HUES6 (cell line): Measurements from ENCODE around the gene VPS52.
A peak's percentile ranks its signal among the peaks of the same experiment; 100 is the strongest.
"Not testable (repeated sequence)": the region's sequence is repeated elsewhere in the genome, so short reads cannot be mapped to it uniquely, and the experiment has no call there.

Experiments used
- H3K27ac ChIP-seq: 2 replicates; pipeline ENCODE4 v1.7.0; 2013; ENCODE audit warnings: low read depth, mild to moderate bottlenecking, low read length, inconsistent platforms
- H3K27me3 ChIP-seq: 2 replicates; pipeline ENCODE4 v1.6.1; 2013; ENCODE audit warnings: low read length; ENCODE audit not compliant: control insufficient read depth, insufficient read depth
- H3K36me3 ChIP-seq: 2 replicates; pipeline ENCODE4 v1.6.1; 2013; ENCODE audit warnings: low read length; ENCODE audit not compliant: control insufficient read depth, insufficient read depth
- H3K4me1 ChIP-seq: 2 replicates; pipeline ENCODE4 v1.6.1; 2013; ENCODE audit warnings: low read length; ENCODE audit not compliant: control insufficient read depth, insufficient read depth
- H3K4me3 ChIP-seq: 2 replicates; pipeline ENCODE4 v1.5.1; 2013; ENCODE audit warnings: low read depth, low read length
- H3K9ac ChIP-seq: one replicate; pipeline ENCODE4 v1.6.1; 2013; ENCODE audit warnings: mild to moderate bottlenecking, low read length
- H3K9me3 ChIP-seq: 2 replicates; pipeline ENCODE4 v1.6.1; 2013; ENCODE audit warnings: low read depth, low read length; ENCODE audit not compliant: control insufficient read depth, insufficient read depth

VPS52 gene

DNA sequence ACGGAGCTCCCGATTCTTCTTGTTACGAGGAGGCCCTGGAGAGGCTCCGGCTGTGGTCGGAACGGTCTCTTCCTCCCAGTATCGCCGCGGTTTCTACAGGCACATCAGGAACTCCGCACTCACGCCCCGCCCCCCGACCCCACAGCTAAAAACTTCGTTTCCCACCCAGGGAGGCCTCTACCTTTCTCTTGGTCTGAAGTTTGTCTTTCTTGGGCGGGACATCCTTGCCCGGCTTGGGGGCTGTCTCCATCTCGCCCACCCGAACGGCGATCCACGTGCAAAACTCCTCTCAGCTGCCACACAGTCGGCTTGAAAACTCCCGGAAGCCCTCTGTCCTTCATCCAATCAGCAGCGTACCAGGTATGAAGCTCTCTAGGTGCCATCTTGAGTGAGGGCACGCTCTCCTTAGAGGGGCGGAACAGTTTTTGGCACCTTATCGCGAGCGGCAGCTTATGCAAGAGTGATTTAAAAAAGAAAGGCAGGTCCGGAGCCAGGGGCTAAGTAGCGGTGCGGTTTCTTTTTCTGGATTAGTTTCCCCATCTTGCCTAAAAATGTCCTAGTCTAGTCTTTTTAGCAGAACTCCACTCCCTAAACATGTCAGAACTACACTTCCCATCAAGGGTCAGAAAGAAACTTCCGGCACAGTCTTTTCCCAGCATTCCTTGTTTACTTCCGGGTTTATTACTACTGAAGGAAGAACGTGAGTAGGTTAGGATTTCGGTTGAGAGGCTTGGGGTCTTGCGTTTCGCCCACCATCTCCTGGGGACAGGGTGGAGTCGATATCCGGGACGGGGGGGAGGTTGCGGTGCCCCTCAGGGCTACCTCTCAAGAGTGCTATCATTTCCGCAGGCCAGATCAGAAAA lies 17.5 kb upstream of the VPS52 start, which contains the start of the genes PFDN6 and WDR46:
TSS of gene PFDN6 (plus strand) at position 681 of the 863 bp plus-strand sequence. CDS start 256 bp downstream, outside the sequence.
TSS of gene WDR46 (minus strand) at position 319 of the 863 bp plus-strand sequence. CDS start at position 250, 69 bp downstream.
- peak within 1 kb of the TSS; percentile 61; the same call in 1 of the 2 replicates for H3K27ac ChIP-seq
- no peaks in the 10 kb centered on the region for H3K9me3 ChIP-seq
- peaks cover 11% of the 10 kb centered on the region for H3K4me1 ChIP-seq
- no peaks in the 10 kb centered on the region for H3K27me3 ChIP-seq
- H3K4me3 ChIP-seq: peak within 1 kb of the TSS; percentile 91
- peak within 1 kb of the TSS; percentile 87 for H3K9ac ChIP-seq
- peaks cover 61% of the 10 kb centered on the region for H3K36me3 ChIP-seq

DNA sequence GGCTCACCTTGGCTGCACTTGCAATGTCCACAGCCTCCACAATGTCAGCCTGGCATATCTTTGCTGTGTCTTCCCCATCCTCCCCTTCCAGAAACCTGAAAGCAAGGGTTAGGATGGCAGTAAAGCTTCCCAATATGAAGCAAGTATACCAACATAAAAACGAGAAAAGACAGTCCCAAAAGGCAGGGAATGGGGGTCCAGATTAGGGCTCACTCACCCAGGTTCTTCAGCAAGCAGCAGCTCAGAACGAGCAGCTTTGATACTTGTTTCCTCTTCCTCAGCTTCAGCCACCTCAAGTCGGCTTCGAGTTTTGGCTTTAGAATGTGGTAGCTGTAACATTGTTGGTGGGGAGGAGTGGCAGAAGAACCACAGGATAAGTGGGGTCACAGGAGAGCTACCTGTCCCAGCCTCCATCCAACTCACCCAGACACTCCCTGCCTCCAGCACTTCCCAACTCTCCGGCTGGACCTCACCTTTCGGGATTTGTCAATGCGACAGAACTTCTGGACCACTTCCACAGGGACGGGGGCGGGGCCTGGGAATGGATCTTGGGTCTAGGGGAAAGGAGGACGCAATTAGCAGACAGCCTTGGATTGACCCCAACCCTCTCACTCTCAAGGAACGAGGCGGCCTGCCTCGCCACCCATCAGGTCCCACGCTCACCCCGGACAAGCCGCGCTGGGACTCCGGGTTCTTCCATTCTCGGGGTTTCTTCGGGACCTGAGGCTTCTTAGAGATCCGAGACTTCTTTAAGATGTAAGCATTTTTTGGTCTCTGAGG lies 16.7 kb upstream of the VPS52 start:
- H3K4me3 ChIP-seq: peak overlapping the region; percentile 91
- peak overlapping the region; percentile 87 for H3K9ac ChIP-seq
- H3K36me3 ChIP-seq: peaks cover 60% of the 10 kb centered on the region
- no peak overlapping the region for H3K27ac ChIP-seq
- H3K9me3 ChIP-seq: no peaks in the 10 kb centered on the region
- no peaks in the 10 kb centered on the region for H3K27me3 ChIP-seq
- peaks cover 11% of the 10 kb centered on the region for H3K4me1 ChIP-seq

GRCh38 chr6:33286946-33287914 lies 15.6 kb upstream of the VPS52 start:
- no peak overlapping the region for H3K27ac ChIP-seq
- peaks cover 56% of the 10 kb centered on the region for H3K36me3 ChIP-seq
- H3K9ac ChIP-seq: no peak overlapping the region
- peaks cover 11% of the 10 kb centered on the region for H3K4me1 ChIP-seq
- H3K9me3 ChIP-seq: no peaks in the 10 kb centered on the region
- H3K27me3 ChIP-seq: no peaks in the 10 kb centered on the region
- H3K4me3 ChIP-seq: no peak overlapping the region

- not testable (repeated sequence) for H3K9me3 ChIP-seq, H3K27ac ChIP-seq, H3K4me1 ChIP-seq, H3K4me3 ChIP-seq, H3K9ac ChIP-seq, H3K27me3 ChIP-seq
- peaks cover 59% of the 10 kb centered on the region for H3K36me3 ChIP-seq
These were observed 13.5 kb upstream of the VPS52 start for GRCh38 chr6:33285214-33285613.

DNA sequence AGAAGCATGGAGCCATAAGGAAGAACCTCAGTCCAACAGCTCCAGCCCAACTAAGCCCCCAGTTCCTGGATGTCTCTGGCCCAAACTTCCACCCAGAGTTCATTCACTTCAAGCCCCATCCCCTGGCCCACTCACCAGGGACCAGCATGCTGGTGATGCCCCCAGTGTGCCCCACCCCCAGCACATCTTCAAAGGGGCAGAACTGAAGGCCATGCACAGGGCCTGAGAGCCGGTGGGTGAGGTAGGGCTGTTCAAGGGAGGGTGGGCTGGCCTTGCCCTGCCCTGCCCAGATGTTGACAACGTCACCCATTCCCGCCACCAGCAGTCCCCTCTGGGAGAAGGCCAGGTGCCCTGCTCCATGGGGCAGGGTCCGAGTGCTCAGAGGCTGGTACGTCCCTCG lies 8.9 kb upstream of the VPS52 start:
- no peaks in the 10 kb centered on the region for H3K27me3 ChIP-seq
- H3K9me3 ChIP-seq: no peaks in the 10 kb centered on the region
- peaks cover 72% of the 10 kb centered on the region for H3K36me3 ChIP-seq
- H3K27ac ChIP-seq: no peak overlapping the region
- no peak overlapping the region for H3K4me3 ChIP-seq
- peaks cover 9% of the 10 kb centered on the region; the same call in 1 of the 2 replicates for H3K4me1 ChIP-seq
- H3K9ac ChIP-seq: no peak overlapping the region

DNA sequence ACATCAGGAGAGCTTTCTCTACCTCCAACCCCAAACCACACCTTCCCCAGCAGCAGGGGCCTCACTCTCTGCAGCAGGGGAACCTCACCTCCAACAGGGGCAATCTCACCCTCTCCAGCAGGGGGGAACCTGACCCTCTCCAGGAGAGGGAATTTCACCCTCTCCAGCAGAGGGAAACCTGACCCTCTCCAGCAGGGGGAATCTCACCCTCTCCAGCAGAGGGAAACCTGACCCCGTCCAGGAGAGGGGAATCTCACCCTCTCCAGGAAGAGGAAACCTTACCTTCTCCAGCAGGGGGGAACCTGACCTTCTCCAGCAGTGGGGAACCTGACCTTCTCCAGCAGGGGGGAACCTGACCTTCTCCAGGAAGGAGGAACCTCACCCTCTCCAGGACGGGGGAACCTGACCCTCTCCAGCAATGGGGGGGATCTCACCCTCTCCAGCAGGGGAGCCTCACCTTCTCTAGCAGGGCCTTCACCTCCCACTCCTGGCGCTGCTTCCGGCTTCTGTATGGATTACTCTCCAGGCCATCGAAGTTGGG lies 8.4 kb upstream of the VPS52 start:
- peaks cover 77% of the 10 kb centered on the region for H3K36me3 ChIP-seq

GRCh38 chr6:33279257-33279695 lies 7.6 kb upstream of the VPS52 start:
- Histone ChIP-seq H3K4me1 (peaks cover 17% of the 10 kb centered on the region; the same call in 1 of the 2 replicates), H3K4me3 (no peak overlapping the region), H3K27ac (no peak overlapping the region), H3K9ac (no peak overlapping the region), H3K27me3 (no peaks in the 10 kb centered on the region), H3K36me3 (peaks cover 78% of the 10 kb centered on the region), H3K9me3 (no peaks in the 10 kb centered on the region)

More for the DNA sequence above, 8.4 kb upstream of the VPS52 start:
- Histone ChIP-seq H3K27me3 (no peaks in the 10 kb centered on the region), H3K27ac (no peak overlapping the region), H3K9me3 (no peaks in the 10 kb centered on the region), H3K4me1 (peaks cover 9% of the 10 kb centered on the region; the same call in 1 of the 2 replicates), H3K4me3 (no peak overlapping the region), H3K9ac (no peak overlapping the region)

DNA sequence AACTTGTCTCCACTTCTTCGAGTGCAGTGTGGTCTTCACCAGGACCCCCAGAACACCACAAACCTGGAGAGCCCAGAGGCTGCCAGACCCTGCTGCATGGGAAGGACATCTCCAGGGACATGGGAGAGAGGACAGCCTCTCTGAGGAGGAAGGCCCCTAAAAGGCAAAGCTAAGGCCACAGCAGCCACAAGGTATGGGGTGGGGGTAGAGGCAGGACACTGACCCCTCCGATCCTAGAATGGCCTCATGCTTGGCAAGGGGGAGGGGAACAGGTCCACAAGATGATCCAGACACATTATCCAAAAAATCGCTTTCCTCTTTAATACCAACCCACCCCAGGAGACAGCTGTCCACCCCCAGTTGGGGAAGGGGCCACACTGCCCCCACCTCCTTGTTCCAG lies 7.1 kb upstream of the VPS52 start:
- Histone ChIP-seq H3K4me1 (peaks cover 20% of the 10 kb centered on the region; the same call in 1 of the 2 replicates), H3K9me3 (no peaks in the 10 kb centered on the region), H3K27me3 (no peaks in the 10 kb centered on the region), H3K27ac (no peak overlapping the region), H3K9ac (no peak overlapping the region), H3K4me3 (no peak overlapping the region), H3K36me3 (peaks cover 80% of the 10 kb centered on the region)

DNA sequence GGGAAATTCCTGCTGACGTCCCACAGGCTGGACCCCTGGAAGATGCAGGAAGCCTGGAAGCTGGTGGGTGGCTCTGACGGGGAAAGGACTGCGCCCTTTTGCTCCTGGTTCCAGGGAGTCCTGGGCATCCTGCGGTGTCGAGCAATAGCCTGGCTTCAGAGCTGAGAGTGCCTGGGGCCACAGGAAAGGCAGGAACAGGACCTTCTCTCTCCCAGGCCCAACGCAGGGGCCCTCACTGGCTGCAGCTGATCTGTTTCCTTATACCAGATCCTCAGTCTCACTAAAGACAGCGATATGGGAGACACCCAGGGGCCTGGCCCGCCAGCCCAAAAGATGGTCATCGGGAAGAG lies 6.7 kb upstream of the VPS52 start:
- peak overlapping the region; percentile 88; the same call in 1 of the 2 replicates for H3K4me3 ChIP-seq
- peak overlapping the region; percentile 93 for H3K9ac ChIP-seq
- peaks cover 80% of the 10 kb centered on the region for H3K36me3 ChIP-seq
- no peaks in the 10 kb centered on the region for H3K9me3 ChIP-seq
- H3K4me1 ChIP-seq: peaks cover 20% of the 10 kb centered on the region; the same call in 1 of the 2 replicates
- no peak overlapping the region for H3K27ac ChIP-seq
- H3K27me3 ChIP-seq: no peaks in the 10 kb centered on the region
